GM18519 (cell line): Measurements from ENCODE around the gene ENPP6.

Experiments
- ATAC-seq: cut with Tn5 transposase; IDR thresholded peaks from one replicate; pipeline ENCODE4 v1.9.1; 2021; ENCODE audit warnings: mild to moderate bottlenecking, moderate library complexity; ENCODE audit not compliant: unreplicated experiment, low FRiP score

Gene ENPP6

DNA sequence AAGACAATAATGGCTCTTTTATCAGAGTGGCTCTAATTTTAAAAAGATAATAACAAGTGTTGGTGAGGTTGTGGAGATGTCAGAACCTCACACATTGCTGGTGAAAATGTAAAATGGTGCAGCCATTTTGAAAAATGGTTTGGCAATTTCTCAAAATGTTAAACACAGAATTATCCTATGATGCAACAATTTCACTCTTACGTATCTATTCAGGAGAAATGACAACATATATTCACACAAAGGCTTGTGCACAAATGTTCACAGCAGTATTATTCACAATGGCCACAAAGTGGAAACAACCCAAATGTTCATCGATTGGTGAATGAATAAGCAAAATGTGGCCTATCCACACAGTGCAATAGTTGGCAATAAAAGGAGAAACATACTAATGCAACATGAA lies 24.7 kb downstream of the ENPP6 start:
- no peak for ATAC-seq

DNA sequence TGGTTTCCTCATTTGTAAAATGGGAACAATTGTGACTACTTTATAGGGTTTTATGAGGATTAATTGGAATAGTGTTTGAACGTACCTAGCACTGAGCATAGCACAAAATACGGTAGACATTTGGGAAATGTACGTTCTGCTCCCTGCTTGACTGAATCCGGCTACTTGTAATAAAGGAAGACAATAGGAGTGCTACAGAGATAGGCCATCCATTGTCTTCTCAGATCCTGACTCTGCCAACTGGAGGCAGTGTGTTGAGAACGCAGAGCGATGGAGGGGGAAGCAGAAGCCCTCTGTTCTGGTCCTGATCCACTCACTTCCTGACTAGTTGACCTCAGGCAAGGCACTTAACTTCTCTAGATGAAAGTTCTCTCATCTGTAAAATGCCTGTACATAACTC lies 26.4 kb downstream of the ENPP6 start:
- ATAC-seq = no peak

DNA sequence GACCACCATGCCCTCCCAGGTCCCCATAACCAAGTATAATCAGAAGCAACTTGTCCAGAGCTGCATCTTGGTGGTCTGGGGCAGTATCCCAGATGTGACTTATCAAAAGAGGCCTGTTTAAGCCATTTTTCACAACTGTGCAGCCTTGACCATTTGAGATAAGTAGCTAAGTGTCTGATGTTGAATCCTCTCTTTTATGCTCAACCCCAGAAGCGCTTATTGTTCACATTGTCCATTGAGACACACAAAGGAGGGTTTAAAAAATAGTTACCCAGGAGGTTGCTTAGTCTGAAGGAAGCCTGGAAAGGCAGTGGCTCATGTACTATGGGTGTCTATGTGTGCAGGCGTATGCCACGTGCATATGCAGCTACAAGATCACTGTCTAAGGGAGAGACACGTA lies 27.0 kb downstream of the ENPP6 start:
- no peak for ATAC-seq

DNA sequence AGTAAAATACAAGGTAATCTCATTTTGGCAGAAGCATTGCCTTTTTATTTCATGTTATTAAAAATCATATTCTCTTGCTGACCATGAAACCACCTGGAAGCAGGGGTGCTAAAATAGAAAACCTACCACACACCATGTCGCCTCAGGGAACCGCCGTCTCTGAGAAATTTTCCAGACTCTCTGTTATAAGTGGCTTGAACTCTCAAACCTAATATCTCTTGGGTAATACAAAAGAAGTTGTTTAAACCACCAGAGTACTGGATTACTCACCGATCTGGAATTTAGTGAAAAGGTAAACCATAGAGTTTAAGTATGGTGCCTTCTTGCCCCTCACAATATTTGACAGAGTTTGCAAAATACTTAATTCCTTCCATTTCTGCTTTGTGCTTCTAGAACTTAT lies 27.7 kb downstream of the ENPP6 start:
- ATAC-seq = no peak

DNA sequence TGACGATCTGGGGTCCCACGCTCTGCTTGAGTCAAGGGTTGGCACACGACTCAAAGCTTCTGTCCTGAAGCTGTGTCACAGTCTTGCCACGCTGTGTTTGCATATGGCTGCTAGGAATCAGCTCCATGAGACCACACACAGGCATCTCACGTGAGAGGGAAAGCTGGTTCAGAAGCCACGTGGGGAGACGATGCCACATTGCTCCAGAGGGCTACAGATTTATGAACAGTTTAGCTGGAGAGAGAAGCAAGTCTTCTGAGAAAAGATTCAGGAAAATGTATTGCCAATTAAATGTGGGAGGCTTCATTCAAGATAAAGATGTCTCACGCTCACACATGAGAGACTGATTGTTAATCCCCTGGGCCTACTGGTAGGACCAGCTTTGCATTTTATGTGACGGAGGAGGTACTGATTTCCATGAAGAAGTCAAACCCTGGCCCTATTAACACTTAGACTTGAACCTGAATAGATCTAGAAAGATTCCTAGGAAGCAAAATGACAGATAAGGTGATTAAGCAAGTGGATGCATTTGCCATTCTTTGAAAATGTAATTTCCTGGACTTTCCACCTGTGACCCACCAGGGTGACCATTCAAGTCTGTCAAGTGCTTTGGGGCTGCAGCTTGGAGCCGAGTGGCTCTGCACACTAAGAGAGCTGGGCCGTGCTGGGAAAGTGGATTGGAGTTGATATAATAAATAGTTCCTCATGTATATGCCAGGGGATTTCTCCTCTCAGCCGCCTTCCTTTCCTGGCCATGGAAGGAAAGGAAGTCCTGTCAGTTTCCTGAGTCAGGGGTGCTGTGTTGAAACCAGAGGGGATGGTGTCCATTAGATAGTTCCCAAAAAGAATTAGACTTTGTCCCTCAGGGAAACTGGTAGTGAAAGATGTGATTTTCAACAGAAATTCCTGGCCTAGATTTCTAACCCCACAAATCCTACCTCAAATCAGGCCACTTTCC lies 29.0 kb downstream of the ENPP6 start:
- no peak for ATAC-seq

DNA sequence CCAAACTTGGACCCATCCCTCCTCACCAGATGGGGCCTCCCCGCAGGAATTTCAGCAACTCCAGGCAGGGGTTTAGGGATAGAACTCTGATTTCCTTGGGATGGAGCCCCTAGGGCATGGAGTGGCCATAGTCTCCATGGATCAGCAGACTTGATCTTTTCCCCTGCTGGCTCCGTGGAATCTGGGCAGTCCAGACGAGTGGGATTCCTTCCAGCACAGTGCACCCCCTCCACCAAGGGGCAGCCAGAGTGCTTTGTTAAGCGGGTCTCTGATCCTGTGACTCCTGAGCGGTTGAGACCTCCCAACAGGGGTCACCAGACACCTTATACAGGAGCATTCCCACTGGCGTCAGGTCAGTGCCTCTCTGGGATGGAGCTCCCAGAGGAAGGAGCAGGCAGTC lies 40.4 kb downstream of the ENPP6 start:
- ATAC-seq = no peak

DNA sequence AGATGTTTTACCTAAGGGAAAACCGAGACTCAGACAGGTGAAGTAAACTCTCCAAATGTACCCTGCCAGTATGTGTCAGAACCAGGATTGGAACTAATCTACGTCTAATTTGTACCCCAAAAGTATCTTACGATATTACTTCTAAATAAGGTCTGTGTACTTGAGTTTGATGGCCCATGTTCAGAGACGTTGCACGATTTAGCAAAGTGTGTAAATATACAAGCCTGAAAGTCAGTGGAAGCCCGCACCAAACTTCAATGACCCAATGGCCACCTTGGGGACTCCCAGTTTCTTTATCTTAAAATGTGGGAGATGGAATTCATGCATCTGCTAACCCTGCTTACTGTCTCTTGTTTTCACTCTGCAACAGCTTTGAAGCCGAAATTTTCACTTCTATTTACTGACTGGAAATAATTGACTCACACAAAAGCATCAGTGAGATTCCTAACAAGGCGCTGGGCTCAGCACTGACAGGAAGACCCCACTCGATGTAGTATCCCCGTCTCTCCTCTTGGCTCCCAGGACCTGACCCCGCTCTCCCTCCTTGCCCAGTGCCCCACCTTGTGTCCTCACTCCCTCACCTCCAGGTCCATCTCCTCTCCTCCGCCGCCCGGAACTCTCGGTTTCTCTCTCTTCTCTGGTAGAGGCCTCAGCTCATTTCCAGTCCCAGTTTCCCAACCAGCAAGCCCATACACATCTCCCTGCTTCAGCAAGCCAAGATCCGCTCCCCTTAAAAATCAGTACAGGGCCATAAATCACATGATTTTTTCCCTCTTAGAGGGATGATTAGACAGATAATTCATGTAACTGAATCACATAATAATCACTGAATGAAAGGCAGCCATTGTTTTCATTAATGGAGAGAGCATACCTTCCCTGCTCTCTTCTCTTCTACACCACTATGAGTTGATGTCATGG lies 42.8 kb downstream of the ENPP6 start:
- ATAC-seq = no peak

DNA sequence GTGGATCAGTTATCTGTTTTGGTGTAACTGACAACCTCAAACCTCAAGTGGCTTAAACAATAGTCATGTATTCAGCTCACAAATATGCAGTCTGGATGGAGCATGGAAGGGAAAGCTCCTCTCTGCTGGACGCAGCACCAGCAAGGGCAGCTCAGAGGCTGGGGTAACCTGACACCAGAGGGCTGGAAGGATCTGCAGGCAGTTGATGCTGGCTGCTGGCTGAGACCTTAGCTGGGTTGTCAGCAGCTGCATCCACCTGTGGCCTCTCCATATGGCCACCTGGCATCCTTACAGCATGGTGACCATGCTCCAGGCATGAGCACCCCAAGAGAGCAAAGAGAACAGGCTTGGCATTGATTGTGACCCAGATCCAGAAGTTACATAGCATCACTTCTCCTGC lies 46.7 kb downstream of the ENPP6 start:
- no peak for ATAC-seq

DNA sequence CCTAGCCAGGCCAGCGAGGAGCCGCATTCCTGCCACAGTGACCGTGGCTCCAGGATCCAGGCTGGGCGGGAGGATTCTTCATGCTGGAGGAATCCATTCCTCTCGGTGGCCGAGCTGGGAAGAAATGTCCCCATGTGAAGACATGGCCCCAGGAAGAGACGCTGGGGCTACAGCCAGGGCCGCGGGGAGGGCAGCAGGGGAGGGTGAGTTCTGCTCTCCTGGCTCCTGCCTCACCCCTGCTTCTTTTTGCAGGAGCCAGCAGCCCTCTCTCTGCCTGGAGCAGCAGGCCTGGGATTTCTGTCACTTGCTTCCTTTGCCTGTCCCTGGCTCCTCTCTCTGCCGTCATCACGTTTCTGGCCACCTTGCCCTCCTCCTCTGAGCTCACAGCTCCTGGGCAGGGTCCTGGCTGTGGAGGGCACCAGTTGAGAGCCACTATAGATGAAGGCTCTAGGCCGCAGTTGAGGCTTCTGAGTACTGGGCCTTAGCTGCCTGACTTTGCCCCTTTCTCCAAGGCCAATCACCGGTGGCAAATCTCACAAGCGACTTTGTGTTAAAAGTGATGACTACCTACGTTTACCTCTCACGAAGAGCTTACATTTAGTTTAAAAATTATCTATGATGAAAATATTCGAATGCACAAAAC lies 48.3 kb downstream of the ENPP6 start:
- no peak for ATAC-seq

DNA sequence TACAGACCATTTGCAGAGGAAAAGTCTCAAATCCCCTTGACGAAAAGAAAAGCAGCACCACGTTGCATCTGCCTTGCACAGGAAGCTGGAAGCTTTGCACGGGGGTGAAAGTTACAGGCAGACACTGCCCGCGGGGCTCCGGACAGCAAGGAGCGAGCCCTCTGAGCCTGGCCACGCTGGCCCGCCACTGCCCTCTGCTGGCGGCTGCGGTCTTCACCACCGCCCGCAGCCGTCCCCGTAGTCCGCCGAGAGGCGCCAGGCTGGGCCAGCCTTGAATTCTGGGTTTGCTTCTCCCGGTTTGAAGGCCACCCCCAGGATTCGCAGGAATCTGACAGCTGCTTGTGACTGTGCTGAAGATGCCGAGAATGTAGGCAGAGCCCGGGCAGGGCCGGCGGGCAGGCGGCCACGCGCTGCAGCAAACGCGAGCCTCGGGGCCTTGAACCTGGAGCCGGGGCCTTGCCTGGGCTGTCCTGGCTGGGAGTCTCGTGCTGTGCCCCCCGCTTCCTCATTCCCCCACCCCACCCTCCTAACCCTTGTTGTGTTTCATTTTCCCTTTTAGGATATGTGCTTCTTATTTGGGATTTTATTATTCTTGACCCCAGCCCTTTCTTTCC lies 49.2 kb downstream of the ENPP6 start:
- peak; percentile 90 for ATAC-seq

DNA sequence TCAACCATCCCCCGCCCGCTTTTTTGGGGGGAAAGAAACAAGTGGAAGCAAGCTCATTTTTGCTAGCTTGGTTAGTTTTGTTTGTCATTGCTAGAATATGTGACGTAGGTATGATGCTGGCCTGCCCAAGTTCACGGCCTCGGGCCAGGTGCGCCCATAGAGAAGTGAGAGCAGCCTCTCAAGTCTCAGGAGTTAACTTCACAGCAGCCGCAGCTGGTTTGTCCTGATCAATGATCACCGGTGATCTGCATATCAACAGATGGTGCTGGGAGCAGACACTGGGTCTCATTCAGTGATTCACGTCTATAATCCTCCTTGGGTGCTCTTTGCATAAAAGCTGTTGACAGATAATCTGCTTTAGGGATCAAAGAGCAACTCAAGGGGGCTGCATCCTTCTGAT lies 50.1 kb downstream of the ENPP6 start:
- ATAC-seq = no peak

DNA sequence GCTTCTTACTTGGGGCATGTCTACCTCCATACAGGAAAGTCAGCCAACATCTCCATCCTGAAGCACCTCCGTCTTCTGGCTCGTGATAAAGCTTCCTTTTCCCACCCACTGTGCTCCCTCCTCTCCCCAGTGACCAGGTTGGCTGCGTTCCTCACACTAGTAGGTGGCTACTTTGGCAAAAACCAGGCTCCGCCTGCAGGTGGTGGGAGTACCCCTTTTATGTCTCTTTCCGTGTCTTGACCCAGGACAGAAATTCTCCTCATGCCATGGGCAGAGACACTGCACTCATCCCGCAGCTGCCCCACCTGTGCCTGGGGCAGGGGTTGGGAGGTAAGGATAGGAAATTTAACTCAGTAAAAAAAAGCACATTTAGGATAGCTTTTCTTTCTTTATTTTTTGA lies 50.9 kb downstream of the ENPP6 start:
- no peak for ATAC-seq

DNA sequence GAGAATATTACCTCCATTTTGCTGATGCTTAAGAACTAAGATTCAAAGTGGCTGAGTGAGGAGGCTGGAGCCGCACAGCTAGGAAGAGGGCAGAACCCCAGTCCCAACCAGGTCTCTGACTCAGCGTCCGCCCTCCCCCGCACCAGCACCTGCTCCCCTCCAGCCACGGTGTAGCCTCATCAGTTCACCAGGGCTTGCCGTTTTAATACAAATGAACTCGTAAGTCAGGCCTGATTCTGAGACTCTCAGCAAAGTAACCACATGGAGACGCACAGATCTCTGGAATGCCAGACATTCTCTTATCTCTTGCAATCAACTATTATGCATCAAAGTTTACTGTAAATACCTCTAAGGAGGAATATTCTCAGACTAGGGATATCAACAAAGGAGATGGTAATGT lies 52.4 kb downstream of the ENPP6 start:
- no peak for ATAC-seq

DNA sequence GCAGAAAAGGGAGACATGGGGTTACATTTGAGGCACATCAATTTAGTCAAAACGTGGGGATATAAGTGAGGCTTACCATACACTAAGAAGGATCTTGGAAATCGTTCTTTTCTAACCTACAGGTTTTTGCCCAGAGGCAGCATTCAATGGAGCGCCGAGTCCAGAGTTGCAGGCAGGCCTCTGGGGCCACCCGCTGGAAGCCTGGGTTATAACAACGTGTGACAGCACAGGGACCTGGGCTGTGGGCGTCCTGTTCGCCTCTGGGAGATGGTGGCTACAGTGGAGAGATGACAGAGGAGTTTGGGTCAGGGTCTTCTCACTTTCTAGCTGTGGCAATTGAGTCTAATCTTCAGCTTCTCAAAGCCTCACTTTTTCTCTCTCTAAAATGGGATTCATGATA lies 53.9 kb downstream of the ENPP6 start:
- ATAC-seq = no peak

DNA sequence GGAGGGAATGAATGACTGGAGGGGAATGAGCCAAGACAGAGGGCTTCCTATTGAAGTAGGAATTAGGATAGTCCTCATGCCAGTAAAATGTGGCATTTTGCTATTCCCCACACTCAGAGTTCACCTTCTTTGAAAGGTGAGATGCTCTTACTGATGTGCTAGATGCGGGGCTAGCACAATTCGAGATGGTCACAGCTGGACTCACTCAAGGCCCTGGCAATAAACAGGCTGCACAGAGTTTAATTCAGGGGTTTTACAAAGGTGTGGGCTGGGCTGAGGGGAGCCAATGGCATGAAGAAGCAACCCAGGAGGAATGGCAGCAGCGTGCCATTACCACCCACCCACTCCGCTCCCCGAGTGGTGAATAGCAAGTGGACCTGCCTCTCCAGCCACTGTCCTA lies 55.1 kb downstream of the ENPP6 start:
- ATAC-seq = no peak

DNA sequence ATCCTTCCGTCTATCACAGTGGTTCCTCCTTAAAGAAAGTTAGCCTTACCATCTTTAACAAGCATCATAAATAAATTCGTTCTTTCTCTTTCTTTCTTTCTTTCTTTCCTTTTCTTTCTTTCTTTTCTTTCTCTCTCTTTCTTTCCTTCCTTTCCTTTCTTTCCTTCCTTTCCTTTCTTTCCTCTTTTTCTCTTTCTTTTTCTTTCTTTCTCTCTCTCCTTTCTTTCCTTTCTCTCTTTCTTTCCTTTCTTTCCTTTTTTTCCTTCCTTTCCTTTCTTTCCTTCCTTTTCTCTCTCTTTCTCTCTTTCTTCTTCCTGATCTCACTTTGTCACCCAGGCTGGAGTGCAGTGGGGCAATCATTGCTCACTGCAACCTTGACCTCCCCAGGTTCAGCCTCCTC lies 60.4 kb downstream of the ENPP6 start:
- ATAC-seq = no peak

DNA sequence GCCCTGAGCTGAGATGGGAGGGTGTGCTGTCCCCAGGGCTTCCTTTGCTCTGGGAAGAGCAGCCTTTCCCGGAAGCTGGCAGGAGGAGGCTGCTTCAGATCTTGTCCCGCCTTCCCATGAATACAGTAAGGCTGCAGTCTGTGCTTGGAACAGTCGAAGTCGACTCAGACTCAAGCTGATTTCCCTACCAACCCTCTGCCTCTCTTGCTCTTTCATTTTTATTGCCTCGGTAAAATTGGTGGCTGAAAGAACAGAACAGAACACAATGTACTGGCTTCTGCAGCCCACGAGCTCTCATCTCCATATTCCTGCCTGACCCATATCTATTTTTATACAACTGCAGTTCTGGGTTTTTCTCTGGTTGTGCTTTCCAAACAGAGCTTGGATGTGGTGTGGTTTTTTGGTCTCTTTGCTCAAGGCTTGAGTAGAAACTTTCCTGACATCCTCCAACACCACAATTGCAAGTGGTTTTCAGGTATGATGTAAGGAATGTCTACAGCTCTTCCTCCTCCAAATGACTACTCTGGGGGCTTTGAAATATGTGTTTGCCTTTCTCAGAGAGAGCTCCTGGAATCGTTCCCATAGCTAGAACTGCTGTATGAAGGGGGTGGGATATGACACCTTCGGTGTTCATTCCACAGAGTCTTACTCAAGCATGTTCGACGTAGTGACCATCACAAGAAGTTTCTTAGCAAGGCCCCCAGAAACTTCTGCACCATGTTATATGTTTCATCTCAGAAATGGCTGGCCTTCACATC lies 61.3 kb downstream of the ENPP6 start:
- ATAC-seq = no peak

DNA sequence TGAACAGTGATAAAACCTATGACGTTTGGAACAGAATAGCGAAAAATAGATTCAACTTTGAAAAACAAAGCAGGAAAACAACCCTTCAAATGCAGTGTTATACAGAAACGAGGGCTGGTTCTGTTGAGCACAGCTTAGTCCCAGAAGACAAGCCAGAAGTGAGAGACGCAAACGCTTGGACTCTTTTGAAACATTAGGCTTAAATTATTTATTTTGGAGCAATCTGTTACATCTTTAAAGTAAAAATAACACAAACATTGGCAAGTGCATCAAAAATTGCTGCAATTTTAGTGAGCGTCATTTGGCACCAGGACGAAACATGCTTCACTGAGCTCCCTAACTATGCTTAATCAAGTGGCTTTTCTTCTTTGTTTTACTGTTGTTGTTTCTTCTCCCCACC lies 63.5 kb downstream of the ENPP6 start:
- ATAC-seq = no peak

DNA sequence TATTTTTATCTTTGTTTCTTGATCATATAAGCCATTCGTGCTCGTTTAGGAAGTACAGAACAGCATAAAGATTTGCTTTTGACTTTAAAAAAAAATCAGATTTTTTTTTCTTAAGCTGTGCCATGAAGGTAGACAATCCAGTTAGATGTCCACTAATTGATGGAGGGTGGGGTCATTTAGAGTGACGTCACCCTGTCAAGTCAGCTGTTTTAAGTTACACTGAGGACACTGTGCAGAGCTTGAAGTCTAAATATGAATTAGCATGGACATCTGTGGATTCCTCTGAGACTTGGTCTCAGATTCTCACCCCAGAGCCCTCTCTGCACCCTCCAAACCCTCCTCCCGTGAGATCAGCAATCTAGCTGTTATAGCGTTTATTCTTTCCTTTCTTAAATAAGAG lies 63.9 kb downstream of the ENPP6 start:
- ATAC-seq = no peak

DNA sequence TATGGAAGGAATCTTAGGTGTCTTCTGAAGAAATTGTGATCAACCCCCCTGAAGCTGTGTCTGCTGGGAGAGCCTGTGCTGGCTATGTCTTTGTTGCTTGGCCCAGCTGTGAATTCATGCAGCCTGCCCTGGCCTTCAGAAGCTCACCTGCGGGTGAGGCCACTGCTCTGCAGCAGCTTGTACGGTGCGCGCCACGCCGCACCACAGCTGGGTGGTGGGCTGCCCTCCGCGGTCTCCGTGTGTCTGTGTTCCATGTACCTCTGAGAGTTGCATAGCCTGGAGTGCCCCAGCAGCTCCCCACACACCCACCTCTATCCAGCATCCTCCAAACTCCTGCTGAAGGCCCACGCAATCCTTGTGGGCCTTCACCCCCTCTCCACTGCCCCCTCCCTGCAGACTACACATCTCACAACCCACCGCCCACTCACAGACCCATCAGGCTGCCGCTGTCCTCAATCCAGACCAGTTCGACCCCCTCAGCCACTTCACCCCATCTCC lies 65.6 kb downstream of the ENPP6 start:
- ATAC-seq = no peak
